HG02870 (cell line): ENCODE results near the gene LIPM.

ENCODE experiments used
- ATAC-seq: cut with Tn5 transposase; IDR thresholded peaks from one replicate; pipeline ENCODE4 v1.9.1; 2021; ENCODE audit warnings: mild to moderate bottlenecking, moderate library complexity; ENCODE audit not compliant: unreplicated experiment

LIPM gene

GRCh38 chr10:88802523-88803285, at the start of gene LIPM:
Gene LIPM, plus strand, starts transcription at chr10:88802730. Its CDS starts 167 bp downstream, at chr10:88802897.
- no peak for ATAC-seq

- no peak for ATAC-seq
Observed at GRCh38 chr10:88754287-88754686, 48.2 kb upstream of the LIPM start.

- ATAC-seq, result peak; percentile 86
Observed at GRCh38 chr10:88755753-88756152, 46.8 kb upstream of the LIPM start.

GRCh38 chr10:88756660-88757059, 45.9 kb upstream of the LIPM start:
- no peak for ATAC-seq

- ATAC-seq, result no peak
Observed at GRCh38 chr10:88759366-88760101, 43.0 kb upstream of the LIPM start, which contains the start of gene LIPN. Gene LIPN, plus strand, starts transcription at chr10:88760020. Its CDS starts 1,386 bp downstream, at chr10:88761406.

- ATAC-seq, result no peak
Observed at GRCh38 chr10:88762906-88763305, 39.6 kb upstream of the LIPM start.

GRCh38 chr10:88763441-88763840, 39.1 kb upstream of the LIPM start:
- no peak for ATAC-seq

- ATAC-seq, result no peak
Observed at GRCh38 chr10:88764110-88764509, 38.4 kb upstream of the LIPM start.

- ATAC-seq, result no peak
Observed at GRCh38 chr10:88765816-88766215, 36.7 kb upstream of the LIPM start.

GRCh38 chr10:88769384-88769783, 33.1 kb upstream of the LIPM start:
- no peak for ATAC-seq

- no peak for ATAC-seq
Observed at GRCh38 chr10:88781206-88781605, 21.3 kb upstream of the LIPM start.

GRCh38 chr10:88782222-88782621, 20.3 kb upstream of the LIPM start:
- ATAC-seq, result no peak

GRCh38 chr10:88783724-88784123, 18.8 kb upstream of the LIPM start:
- no peak for ATAC-seq

- ATAC-seq, result no peak
Observed at GRCh38 chr10:88786032-88786770, 16.3 kb upstream of the LIPM start.

- no peak for ATAC-seq
Observed at GRCh38 chr10:88787463-88787862, 15.1 kb upstream of the LIPM start.

- no peak for ATAC-seq
Observed at GRCh38 chr10:88788924-88789323, 13.6 kb upstream of the LIPM start.

GRCh38 chr10:88791924-88792323, 10.6 kb upstream of the LIPM start:
- ATAC-seq, result no peak

GRCh38 chr10:88792661-88793060, 9.9 kb upstream of the LIPM start:
- ATAC-seq, result no peak

GRCh38 chr10:88793712-88794299, 8.7 kb upstream of the LIPM start:
- ATAC-seq, result no peak

- no peak for ATAC-seq
Observed at GRCh38 chr10:88794731-88795130, 7.8 kb upstream of the LIPM start.
